Upper lobe of left lung (tissue), 6 donors: ENCODE results near the gene ANKMY1. TPM values are rescaled to one million over a fixed set of nuclear protein-coding genes. Genes with fewer than 3 reads are reported as not detected.

ENCODE experiments used
- ATAC-seq, 2 donors: fragments of 200-7000 bp; cut with Tn5 transposase; one replicate each; pipeline ENCODE4 v1.9.1; 2022; ENCODE audit warnings: mild to moderate bottlenecking in 2 of 2, moderate library complexity in 2 of 2; ENCODE audit not compliant: low FRiP score in 2 of 2
- DNase-seq, 2 donors: peaks; one replicate each; pipeline ENCODE4 v3.0.0-alpha.2; 2019 to 2020
- H3K27ac ChIP-seq, 4 donors: fragments of 200-600 bp; sonication (generic); one replicate each; pipeline ENCODE4 v1.5.1; 2016 to 2019
- H3K27me3 ChIP-seq, 4 donors: fragments of 200-600 bp; sonication (generic); one replicate each; pipeline ENCODE4 v1.5.1; 2017 to 2019
- H3K36me3 ChIP-seq, 4 donors: fragments of 200-600 bp; sonication (generic); one replicate each; pipeline ENCODE4 v1.5.1; 2016 to 2019
- H3K4me1 ChIP-seq, 4 donors: fragments of 200-600 bp; sonication (generic); one replicate each; pipeline ENCODE4 v1.5.1; 2018 to 2019
- H3K4me3 ChIP-seq, 4 donors: fragments of 200-600 bp; sonication (generic); one replicate each; pipeline ENCODE4 v1.5.1; 2017 to 2019; ENCODE audit warnings: mild to moderate bottlenecking in 2 of 4, moderate library complexity in 1 of 4
- H3K9me3 ChIP-seq, 4 donors: fragments of 200-600 bp; sonication (generic); one replicate each; pipeline ENCODE4 v1.5.1; 2018 to 2019
- EP300 ChIP-seq, 4 donors: sonication (generic); formaldehyde crosslinking; IDR thresholded peaks; one replicate each; pipeline ENCODE4 v1.5.1; 2017; ENCODE audit warnings: antibody characterized with exemption in 4 of 4, control low read depth in 2 of 4
- POLR2A ChIP-seq, 4 donors: fragments of 450-650 bp; IDR thresholded peaks; one replicate each; pipeline ENCODE4 v1.5.1; 2016 to 2017; ENCODE audit warnings: antibody characterized with exemption in 4 of 4, mild to moderate bottlenecking in 2 of 4
- POLR2AphosphoS5 ChIP-seq, 2 donors: sonication (generic); formaldehyde crosslinking; IDR thresholded peaks; one replicate each; pipeline ENCODE4 v1.5.1; 2017; ENCODE audit warnings: antibody characterized with exemption in 2 of 2
- WGBS, 2 donors: methylation state at CpG; one replicate each; pipeline ENCODE4 v1.1.5; 2017 to 2018; 5-methylcytosine and 5-hydroxymethylcytosine counted together
- total RNA-seq, 6 donors: library from RNA; depleted of rRNA in 4 of 6; stranded (reverse); fragments of >200 nt in 4 of 6; gene quantifications; one replicate each; pipeline versions ENCODE4 v1.1.0 to v1.2.1, GENCODE V29; 2016 to 2021
- TF ChIP-seq, protein P1 (sequence below), 6 experiments: fragments of 450-650 bp in 4 of 6; fragments of 200-600 bp in 2 of 6; sonication (generic) in 2 of 6; IDR thresholded peaks; one replicate each; pipeline ENCODE4 v1.5.1; 2016 to 2019; ENCODE audit warnings: antibody characterized with exemption in 6 of 6
- donor health status: DM: no; HTN: no; CAD: no; lungs with moderate emphysema.
- donor health status: DM: no; HTN: yes; CAD: no; lungs with severe emphysema.

ANKMY1 gene
- total RNA-seq, 6 donors from 2014 or later: 23.7 to 97.4 (median 26.9) TPM

DNA sequence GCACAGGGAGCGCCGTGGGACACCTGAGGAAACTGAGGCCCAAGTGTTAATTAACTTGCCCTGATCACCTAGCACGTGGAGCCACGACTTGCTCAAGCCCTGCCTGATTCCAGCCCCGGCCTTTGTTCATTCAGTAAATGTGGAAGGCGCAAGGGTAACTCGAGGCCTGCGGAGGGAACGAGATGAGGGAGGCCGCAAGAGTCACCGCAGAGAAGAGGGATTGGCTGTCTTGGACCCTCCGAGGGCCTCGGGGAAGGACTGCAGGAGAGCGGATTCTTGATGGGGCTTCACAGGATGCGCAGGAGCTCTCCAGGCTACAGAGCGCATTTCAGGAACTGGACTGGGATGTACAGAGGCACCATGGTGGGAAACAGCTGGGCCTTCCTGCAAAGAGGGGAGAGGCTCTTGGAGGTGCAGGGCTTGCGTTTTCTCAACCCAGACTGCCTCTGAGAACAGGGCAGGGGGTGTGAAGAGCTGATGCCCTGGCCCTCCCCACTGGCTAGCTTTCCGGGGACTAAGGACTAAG lies 511 bp upstream of the ANKMY1 start:
- TF ChIP-seq, protein P1, sequence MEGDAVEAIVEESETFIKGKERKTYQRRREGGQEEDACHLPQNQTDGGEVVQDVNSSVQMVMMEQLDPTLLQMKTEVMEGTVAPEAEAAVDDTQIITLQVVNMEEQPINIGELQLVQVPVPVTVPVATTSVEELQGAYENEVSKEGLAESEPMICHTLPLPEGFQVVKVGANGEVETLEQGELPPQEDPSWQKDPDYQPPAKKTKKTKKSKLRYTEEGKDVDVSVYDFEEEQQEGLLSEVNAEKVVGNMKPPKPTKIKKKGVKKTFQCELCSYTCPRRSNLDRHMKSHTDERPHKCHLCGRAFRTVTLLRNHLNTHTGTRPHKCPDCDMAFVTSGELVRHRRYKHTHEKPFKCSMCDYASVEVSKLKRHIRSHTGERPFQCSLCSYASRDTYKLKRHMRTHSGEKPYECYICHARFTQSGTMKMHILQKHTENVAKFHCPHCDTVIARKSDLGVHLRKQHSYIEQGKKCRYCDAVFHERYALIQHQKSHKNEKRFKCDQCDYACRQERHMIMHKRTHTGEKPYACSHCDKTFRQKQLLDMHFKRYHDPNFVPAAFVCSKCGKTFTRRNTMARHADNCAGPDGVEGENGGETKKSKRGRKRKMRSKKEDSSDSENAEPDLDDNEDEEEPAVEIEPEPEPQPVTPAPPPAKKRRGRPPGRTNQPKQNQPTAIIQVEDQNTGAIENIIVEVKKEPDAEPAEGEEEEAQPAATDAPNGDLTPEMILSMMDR (IDR thresholded peaks at IDR 0.05): no peak
- no peak for TF ChIP-seq POLR2A (IDR thresholded peaks at IDR 0.05)
- no peak for TF ChIP-seq POLR2AphosphoS5 (IDR thresholded peaks at IDR 0.05)
- no peak for TF ChIP-seq EP300 (IDR thresholded peaks at IDR 0.05)
- Histone ChIP-seq H3K4me3 (peak overlapping the region in 3 of 4 donors; percentile 47 to 54 (median 53)), H3K9me3 (no peaks in the 10 kb centered on the region)

DNA sequence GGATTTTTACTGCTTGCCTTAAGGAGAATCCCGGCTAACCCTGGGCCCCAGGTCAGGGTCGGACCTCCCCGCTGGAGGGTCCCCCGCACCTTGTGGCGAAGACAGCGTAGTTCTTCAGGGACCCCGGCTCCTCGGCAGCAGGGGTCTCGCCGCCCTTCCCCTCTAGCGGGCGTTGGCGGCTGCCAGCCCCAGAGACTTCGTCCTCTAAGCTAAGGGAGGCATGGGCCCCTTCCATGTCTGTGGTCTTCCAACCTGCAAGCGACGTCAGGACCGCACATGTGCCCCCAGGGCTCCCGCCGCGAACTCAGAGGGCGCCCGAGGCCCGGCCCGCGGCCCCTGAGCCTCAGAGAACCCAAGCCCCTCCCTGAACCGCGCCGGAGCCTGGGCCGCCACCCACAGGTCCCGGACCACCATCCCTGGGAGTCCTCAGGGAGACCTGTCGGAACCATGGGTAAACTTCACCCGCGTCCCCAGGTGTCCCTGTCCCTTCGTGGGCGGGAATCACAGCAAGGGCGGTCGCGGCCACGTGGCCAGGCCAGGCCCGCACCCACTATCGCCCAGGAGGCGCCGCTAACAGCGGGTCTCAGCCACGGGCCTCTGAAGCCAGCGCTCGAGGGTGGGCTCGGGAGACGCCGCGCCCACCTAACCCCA lies 562 bp downstream of the ANKMY1 start:
- Histone ChIP-seq H3K4me1 (peaks cover 36 to 54% (median 42%) of the 10 kb centered on the region in 4 donors), H3K4me3 (peak overlapping the region; percentile 8 to 54 (median 50)), H3K27ac (peak overlapping the region in 1 of 4 donors; percentile 14), H3K9me3 (no peaks in the 10 kb centered on the region), H3K27me3 (no peaks in the 10 kb centered on the region), H3K36me3 (peaks cover 0 to 9% (median 2%) of the 10 kb centered on the region in 4 donors)
- DNase-seq: peak in 1 of 2 donors; percentile 86
- TF ChIP-seq, protein P1 (IDR thresholded peaks at IDR 0.05): no peak
- TF ChIP-seq EP300 (IDR thresholded peaks at IDR 0.05) (no peak), POLR2AphosphoS5 (IDR thresholded peaks at IDR 0.05) (no peak), POLR2A (IDR thresholded peaks at IDR 0.05) (no peak)
- WGBS, 2 donors: 44 to 59% methylated on average over 11 to 26 of the region's 51 CpGs
- ATAC-seq: no peak

More for the DNA sequence above, 511 bp upstream of the ANKMY1 start:
- no peak overlapping the region for H3K27ac ChIP-seq
- H3K27me3 ChIP-seq: no peaks in the 10 kb centered on the region
- no peak for ATAC-seq
- no peak for DNase-seq
- WGBS, 2 donors: 84 to 86% methylated on average over 16 to 18 of the region's 18 CpGs
- H3K36me3 ChIP-seq: peaks cover 0 to under 1% (median 0%) of the 10 kb centered on the region in 4 donors
- H3K4me1 ChIP-seq: peaks cover 44 to 65% (median 48%) of the 10 kb centered on the region in 4 donors

GRCh38 chr2:240556553-240557100 lies 1.2 kb downstream of the ANKMY1 start:
- WGBS, 2 donors: 61 to 63% methylated on average over 9 of the region's 9 CpGs
- no peaks in the 10 kb centered on the region for H3K9me3 ChIP-seq
- peak overlapping the region in 1 of 4 donors; percentile 54 for H3K4me3 ChIP-seq
- ATAC-seq: no peak
- TF ChIP-seq, protein P1 (IDR thresholded peaks at IDR 0.05): peak; percentile 15 to 41 (median 35)
- TF ChIP-seq EP300 (IDR thresholded peaks at IDR 0.05): no peak
- peaks cover 0 to 13% (median 2%) of the 10 kb centered on the region in 4 donors for H3K36me3 ChIP-seq
- no peaks in the 10 kb centered on the region for H3K27me3 ChIP-seq
- H3K4me1 ChIP-seq: peaks cover 30 to 48% (median 36%) of the 10 kb centered on the region in 4 donors
- no peak overlapping the region for H3K27ac ChIP-seq
- peak; percentile 24 to 36 for DNase-seq

- peak in 1 of 2 donors; percentile 34 for DNase-seq
- no peaks in the 10 kb centered on the region for H3K27me3 ChIP-seq
- H3K9me3 ChIP-seq: no peaks in the 10 kb centered on the region
- ATAC-seq: no peak
- H3K4me1 ChIP-seq: peaks cover 25 to 43% (median 31%) of the 10 kb centered on the region in 4 donors
- H3K4me3 ChIP-seq: no peak overlapping the region
- TF ChIP-seq POLR2AphosphoS5 (IDR thresholded peaks at IDR 0.05) (no peak), EP300 (IDR thresholded peaks at IDR 0.05) (no peak), POLR2A (IDR thresholded peaks at IDR 0.05) (no peak)
- TF ChIP-seq, protein P1 (IDR thresholded peaks at IDR 0.05): no peak
- 96% methylated on average over 5 to 16 of the region's 16 CpGs for WGBS, 2 donors
- H3K27ac ChIP-seq: no peak overlapping the region
- H3K36me3 ChIP-seq: peaks cover 0 to 18% (median 2%) of the 10 kb centered on the region in 4 donors
Observed at GRCh38 chr2:240555541-240556250, 2.1 kb downstream of the ANKMY1 start.
